Immature natural killer cell (primary cell): ENCODE data around the gene WWOX. TPM values are rescaled to one million over a fixed set of nuclear protein-coding genes. Genes with fewer than 3 reads are reported as not detected.
A peak's percentile ranks its signal among the peaks of the same experiment; 100 is the strongest.

ENCODE experiments used
- DNase-seq, 3 donors: peaks; one replicate each; pipeline ENCODE4 v3.0.0; 2022; ENCODE audit warnings: mixed read lengths in 1 of 3
- H3K27ac Mint-ChIP-seq, 6 donors: one replicate each; pipeline ENCODE4 v1.8.0; 2020; ENCODE audit warnings: mixed read lengths in 6 of 6, mild to moderate bottlenecking in 5 of 6, inconsistent platforms in 4 of 6, moderate library complexity in 3 of 6
- H3K27me3 Mint-ChIP-seq, 3 donors: one replicate each; pipeline ENCODE4 v1.8.0; 2020 to 2021; ENCODE audit warnings: low read depth in 3 of 3, mild to moderate bottlenecking in 3 of 3, mixed read lengths in 3 of 3, moderate library complexity in 3 of 3, inconsistent platforms in 1 of 3
- H3K36me3 Mint-ChIP-seq, 3 donors: one replicate each; pipeline ENCODE4 v1.8.0; 2020; ENCODE audit warnings: mixed read lengths in 3 of 3, inconsistent platforms in 2 of 3, mild to moderate bottlenecking in 2 of 3
- H3K4me1 Mint-ChIP-seq, 2 donors: one replicate each; pipeline ENCODE4 v1.8.0; 2020; ENCODE audit warnings: inconsistent platforms in 2 of 2, mild to moderate bottlenecking in 2 of 2, mixed read lengths in 2 of 2, moderate library complexity in 1 of 2
- H3K4me3 Mint-ChIP-seq, 5 donors: one replicate each; pipeline ENCODE4 v1.8.0; 2020; ENCODE audit warnings: mild to moderate bottlenecking in 5 of 5, mixed read lengths in 5 of 5, inconsistent platforms in 3 of 5, moderate library complexity in 3 of 5
- H3K9me3 Mint-ChIP-seq, 6 donors: one replicate each; pipeline ENCODE4 v1.8.0; 2020; ENCODE audit warnings: mild to moderate bottlenecking in 6 of 6, mixed read lengths in 6 of 6, inconsistent platforms in 4 of 6, moderate library complexity in 3 of 6
- polyA plus RNA-seq, 3 donors: library from polyadenylated mRNA; unstranded; fragments of 300-500 nt; fragmentation: Illumina TruSeq; gene quantifications; one replicate each; pipeline ENCODE4 v1.2.3, GENCODE V29; 2021

Gene WWOX
- polyA plus RNA-seq, 3 donors from 2014 or later: 9.0 to 13.9 (median 12.3) TPM

DNA sequence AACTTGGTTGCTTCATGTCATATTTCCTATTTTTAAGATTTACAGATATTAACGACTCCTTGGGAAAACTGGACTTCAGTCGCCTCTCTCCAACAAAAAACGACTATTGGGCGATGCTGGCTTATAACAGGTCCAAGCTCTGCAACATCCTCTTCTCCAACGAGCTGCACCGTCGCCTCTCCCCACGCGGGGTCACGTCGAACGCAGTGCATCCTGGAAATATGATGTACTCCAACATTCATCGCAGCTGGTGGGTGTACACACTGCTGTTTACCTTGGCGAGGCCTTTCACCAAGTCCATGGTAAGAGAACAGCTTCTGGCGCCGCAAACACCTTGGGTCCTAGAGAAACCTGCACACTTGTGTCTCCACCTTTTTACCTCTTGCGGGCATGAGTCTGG lies 333.0 kb downstream of the WWOX start:
- Mint-ChIP-seq H3K36me3 (peaks cover 13 to 45% (median 34%) of the 10 kb centered on the region in 3 donors), H3K27me3 (peaks cover 0 to 2% (median 0%) of the 10 kb centered on the region in 3 donors), H3K9me3 (peaks cover 0 to 2% (median 0%) of the 10 kb centered on the region in 6 donors), H3K4me1 (peaks cover 9 to 27% of the 10 kb centered on the region in 2 donors), H3K27ac (no peak overlapping the region), H3K4me3 (no peak overlapping the region)
- DNase-seq: no peak

DNA sequence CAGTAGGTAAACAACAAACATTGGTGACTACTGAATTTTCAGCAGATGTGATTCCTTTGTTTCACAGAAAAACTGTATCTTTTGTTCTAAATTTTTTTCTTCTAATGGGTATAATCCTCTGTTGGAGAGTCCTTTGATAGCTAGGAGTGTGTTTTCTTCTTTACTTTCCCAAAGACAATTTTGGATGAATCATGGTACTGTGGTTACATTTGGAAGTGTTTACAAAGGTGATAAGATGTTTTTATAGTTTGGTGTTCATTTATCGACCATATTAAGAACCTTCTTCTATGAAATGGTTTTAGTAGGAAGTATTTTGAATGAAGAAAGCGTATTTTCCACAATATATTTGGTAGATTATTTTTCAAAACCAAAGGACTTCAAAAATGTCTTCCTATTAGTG lies 333.7 kb downstream of the WWOX start:
- H3K27me3 Mint-ChIP-seq: peaks cover 0 to 2% (median 0%) of the 10 kb centered on the region in 3 donors
- peaks cover 0 to 2% (median 0%) of the 10 kb centered on the region in 6 donors for H3K9me3 Mint-ChIP-seq
- H3K4me1 Mint-ChIP-seq: peaks cover 6 to 23% of the 10 kb centered on the region in 2 donors
- no peak overlapping the region for H3K4me3 Mint-ChIP-seq
- DNase-seq: no peak
- peaks cover 13 to 45% (median 34%) of the 10 kb centered on the region in 3 donors for H3K36me3 Mint-ChIP-seq
- H3K27ac Mint-ChIP-seq: no peak overlapping the region

DNA sequence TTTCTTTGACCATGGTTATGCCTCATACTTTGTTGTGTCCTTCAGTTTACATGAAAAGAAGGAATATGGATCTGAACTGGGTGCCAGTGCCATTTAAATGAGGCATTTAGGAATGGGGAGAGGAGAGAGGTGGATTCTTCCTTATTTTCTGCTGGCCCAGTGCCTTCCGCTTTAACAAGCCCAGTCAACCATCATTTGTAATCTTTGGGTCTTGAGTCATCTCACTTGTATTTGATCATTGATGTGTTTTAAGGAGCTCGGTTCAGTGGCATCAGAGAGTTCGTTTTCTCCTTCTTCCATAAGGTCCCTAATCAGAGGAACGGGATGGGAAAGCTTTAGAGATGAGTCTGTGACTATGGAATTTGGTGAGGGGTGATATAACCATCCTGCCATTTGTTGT lies 334.9 kb downstream of the WWOX start:
- Mint-ChIP-seq H3K36me3 (peaks cover 13 to 36% (median 31%) of the 10 kb centered on the region in 3 donors), H3K9me3 (peaks cover 0 to 2% (median 0%) of the 10 kb centered on the region in 6 donors), H3K4me1 (peaks cover 0 to 10% of the 10 kb centered on the region in 2 donors), H3K27me3 (peaks cover 0 to 2% (median 0%) of the 10 kb centered on the region in 3 donors), H3K4me3 (no peak overlapping the region), H3K27ac (no peak overlapping the region)
- no peak for DNase-seq

DNA sequence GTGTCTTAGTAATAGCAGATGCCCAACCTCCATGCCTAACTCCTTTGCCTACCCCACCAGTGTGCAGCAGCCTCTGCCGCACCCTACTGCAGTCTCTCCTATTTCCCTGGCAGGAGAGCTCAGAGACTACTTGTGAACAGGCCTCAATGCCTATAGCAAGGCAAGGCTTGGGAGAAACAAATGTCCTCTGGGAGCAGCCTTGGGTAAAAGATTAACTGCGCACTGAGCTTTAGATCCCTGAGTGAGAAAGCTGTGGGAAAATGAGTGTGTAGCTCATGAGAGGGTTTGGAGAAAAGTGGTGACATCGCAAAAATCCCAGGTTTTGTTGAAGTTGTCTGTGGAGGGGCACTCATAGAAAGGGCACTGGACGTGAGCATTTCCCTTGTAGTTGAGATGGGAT lies 335.8 kb downstream of the WWOX start:
- peaks cover 0 to 1% of the 10 kb centered on the region in 2 donors for H3K4me1 Mint-ChIP-seq
- H3K4me3 Mint-ChIP-seq: no peak overlapping the region
- H3K27ac Mint-ChIP-seq: no peak overlapping the region
- H3K27me3 Mint-ChIP-seq: no peaks in the 10 kb centered on the region
- peaks cover 5 to 27% (median 23%) of the 10 kb centered on the region in 3 donors for H3K36me3 Mint-ChIP-seq
- no peak for DNase-seq
- H3K9me3 Mint-ChIP-seq: peaks cover 0 to 2% (median 0%) of the 10 kb centered on the region in 6 donors

DNA sequence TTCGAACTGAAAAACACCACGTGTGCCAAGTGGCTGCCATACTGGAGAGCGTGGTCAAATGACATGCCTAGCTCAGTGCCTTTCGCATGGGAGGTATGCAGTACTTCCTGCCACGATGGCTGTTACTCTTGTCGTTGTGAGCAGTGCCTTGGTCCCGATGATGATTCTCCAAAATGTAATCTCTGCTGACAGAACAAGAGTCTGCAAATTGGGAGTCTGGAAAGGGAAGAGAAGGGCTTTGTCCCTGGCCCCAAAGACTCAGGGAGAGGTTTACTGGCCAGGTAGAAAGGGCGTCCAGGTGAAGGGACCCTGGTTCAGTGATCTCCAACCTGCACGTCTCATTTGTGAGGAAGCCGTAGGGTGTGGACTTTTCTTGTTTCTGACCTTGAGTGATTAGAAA lies 336.6 kb downstream of the WWOX start:
- DNase-seq: no peak
- peaks cover 0 to 2% (median 0%) of the 10 kb centered on the region in 6 donors for H3K9me3 Mint-ChIP-seq
- no peak overlapping the region for H3K27ac Mint-ChIP-seq
- peaks cover 0 to 2% (median 0%) of the 10 kb centered on the region in 3 donors for H3K27me3 Mint-ChIP-seq
- peaks cover 4 to 21% (median 17%) of the 10 kb centered on the region in 3 donors for H3K36me3 Mint-ChIP-seq
- no peaks in the 10 kb centered on the region for H3K4me1 Mint-ChIP-seq
- H3K4me3 Mint-ChIP-seq: no peak overlapping the region

DNA sequence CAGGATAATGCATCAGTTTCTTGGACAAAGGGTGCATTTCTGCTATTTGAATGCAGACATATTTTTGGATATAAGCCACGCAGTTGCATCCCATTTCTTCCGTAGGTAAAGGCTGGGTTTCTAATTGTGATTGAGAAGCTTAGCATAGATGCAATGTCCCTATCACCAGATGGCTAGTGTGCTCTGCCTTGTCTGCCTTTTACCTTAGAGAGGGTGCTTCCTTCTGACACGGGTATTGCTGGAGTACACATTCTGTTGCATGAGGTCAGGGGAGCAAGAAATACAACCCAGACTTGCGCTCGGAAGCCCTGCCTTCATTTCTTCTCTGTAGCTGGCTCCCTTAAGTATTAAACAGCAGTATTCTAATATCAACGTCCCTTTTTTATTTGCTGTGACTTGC lies 337.4 kb downstream of the WWOX start:
- Mint-ChIP-seq H3K27me3 (peaks cover 0 to 2% (median 0%) of the 10 kb centered on the region in 3 donors), H3K4me1 (no peaks in the 10 kb centered on the region), H3K9me3 (peaks cover 0 to 2% (median 0%) of the 10 kb centered on the region in 6 donors), H3K27ac (no peak overlapping the region), H3K4me3 (no peak overlapping the region), H3K36me3 (peaks cover 4 to 17% (median 17%) of the 10 kb centered on the region in 3 donors)
- no peak for DNase-seq

DNA sequence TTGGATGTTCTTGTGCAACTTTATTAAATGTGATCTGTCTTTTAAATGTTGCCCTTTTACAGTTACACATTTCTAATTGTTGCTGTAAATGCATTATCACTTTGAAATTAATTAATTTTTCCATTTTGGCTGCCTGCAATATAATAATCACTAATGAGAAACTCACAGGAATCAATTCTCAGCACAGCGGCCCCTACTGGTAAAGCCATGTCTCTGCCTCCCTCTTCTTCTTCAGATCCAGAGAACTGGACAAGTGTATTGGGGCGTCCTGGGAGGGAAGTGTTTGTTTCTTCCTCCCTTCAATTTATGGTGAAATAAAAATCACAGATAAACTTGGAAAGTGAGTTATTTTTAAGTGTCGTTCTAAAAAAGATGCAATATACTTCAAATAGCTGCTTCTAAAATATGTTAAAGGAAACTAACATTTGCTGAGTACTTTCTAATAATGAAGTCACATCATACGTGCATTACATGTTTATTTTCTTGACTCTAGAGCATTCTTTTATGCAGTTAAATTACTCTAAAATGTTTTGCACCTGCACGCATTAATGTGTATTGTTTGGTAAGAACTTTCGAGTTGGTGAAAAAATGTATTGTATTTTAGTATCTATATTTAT lies 338.0 kb downstream of the WWOX start:
- Mint-ChIP-seq H3K4me3 (no peak overlapping the region), H3K27ac (no peak overlapping the region), H3K36me3 (peaks cover 4 to 19% (median 16%) of the 10 kb centered on the region in 3 donors), H3K9me3 (no peaks in the 10 kb centered on the region), H3K4me1 (no peaks in the 10 kb centered on the region), H3K27me3 (peaks cover 0 to 2% (median 0%) of the 10 kb centered on the region in 3 donors)
- DNase-seq: peak; percentile 9 to 26 (median 12)

DNA sequence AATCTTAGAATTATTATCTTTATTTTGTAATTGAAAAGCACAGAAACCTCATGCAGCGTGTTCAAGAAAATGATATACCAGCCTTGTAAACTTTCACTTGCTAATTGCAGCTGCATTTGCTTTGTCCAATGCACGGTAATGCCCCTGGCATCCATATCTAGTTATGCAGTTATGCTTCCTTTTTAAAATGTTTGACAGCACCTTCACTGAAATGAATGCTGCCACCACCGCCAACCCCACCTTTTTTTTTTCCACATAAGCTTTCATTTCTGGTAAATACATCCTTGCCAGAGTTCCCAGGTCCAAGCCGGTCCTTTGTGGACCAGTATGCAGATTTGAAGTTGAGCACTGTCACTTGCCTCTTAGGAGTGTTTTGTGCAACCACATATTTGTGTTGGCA lies 338.8 kb downstream of the WWOX start:
- no peaks in the 10 kb centered on the region for H3K4me1 Mint-ChIP-seq
- H3K4me3 Mint-ChIP-seq: no peak overlapping the region
- no peaks in the 10 kb centered on the region for H3K9me3 Mint-ChIP-seq
- H3K27me3 Mint-ChIP-seq: peaks cover 0 to 2% (median 0%) of the 10 kb centered on the region in 3 donors
- H3K27ac Mint-ChIP-seq: no peak overlapping the region
- H3K36me3 Mint-ChIP-seq: peaks cover 4 to 13% (median 9%) of the 10 kb centered on the region in 3 donors
- DNase-seq: no peak

DNA sequence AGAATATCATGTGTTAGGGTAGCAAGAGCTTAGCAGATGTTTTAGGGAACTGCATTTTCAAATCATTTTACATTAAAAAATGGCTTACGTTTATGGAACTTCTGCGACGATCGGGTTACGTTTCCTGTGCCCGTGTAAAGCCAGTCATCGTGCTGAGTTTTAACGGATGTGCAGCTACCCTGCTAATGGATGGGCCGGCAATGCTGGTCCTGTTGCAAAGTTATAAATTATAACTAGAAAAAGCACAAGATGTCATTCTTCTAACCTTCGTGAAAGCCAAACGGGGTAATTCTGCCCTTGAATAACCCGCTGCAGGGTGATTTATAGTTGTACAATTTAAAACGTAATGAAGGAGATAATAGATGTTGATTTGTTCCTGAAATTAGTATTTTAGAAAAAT lies 339.2 kb downstream of the WWOX start:
- Mint-ChIP-seq H3K27me3 (peaks cover 0 to 2% (median 0%) of the 10 kb centered on the region in 3 donors), H3K27ac (no peak overlapping the region), H3K36me3 (peaks cover 4 to 10% (median 5%) of the 10 kb centered on the region in 3 donors), H3K9me3 (no peaks in the 10 kb centered on the region), H3K4me3 (no peak overlapping the region), H3K4me1 (no peaks in the 10 kb centered on the region)
- DNase-seq: no peak

DNA sequence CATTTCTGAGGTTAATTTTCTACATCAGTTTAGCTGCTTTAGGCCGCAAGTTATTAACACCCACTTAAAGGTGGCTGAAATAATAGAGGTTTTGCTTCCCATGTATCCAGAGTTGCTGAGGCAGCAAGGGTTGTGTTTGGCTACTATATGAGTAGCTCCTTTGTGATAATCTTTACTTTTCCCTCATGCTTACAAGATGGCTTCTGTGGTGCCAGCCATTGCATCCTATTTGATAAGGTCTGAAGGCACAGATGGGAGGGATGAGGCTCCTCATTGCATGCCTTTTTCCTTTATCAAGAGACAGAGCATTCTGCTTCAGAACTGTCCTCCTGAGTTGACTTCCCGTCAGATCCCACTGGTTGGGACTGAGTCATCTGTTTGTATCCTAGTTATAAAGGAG lies 340.2 kb downstream of the WWOX start:
- Mint-ChIP-seq H3K27ac (no peak overlapping the region), H3K4me1 (no peaks in the 10 kb centered on the region), H3K9me3 (no peaks in the 10 kb centered on the region), H3K4me3 (no peak overlapping the region), H3K27me3 (peaks cover 0 to 2% (median 0%) of the 10 kb centered on the region in 3 donors), H3K36me3 (peaks cover 0 to 4% (median under 1%) of the 10 kb centered on the region in 3 donors)
- no peak for DNase-seq

DNA sequence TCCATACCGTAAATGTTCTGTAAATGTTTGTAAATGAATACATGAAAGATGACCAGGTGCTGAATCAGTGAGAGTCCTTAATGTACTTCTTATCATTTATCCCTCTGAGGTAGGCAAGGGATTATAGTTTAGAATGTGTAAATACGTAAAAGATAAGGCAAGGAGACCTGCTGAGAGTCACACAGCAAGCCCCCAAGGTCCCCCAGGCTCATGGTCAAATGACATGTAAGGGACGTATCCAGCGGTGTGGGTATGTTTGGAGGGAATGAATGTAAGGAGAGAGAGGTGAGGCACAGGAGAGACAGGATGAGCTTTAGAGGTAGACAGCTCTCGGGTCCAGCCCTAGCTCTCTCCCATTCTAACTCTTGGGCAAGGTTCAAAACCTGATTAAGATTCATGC lies 341.8 kb downstream of the WWOX start:
- DNase-seq: no peak
- Mint-ChIP-seq H3K27ac (no peak overlapping the region), H3K4me3 (no peak overlapping the region), H3K9me3 (no peaks in the 10 kb centered on the region), H3K4me1 (no peaks in the 10 kb centered on the region), H3K27me3 (peaks cover 0 to 2% (median 0%) of the 10 kb centered on the region in 3 donors), H3K36me3 (peaks cover 0 to 4% (median 0%) of the 10 kb centered on the region in 3 donors)

DNA sequence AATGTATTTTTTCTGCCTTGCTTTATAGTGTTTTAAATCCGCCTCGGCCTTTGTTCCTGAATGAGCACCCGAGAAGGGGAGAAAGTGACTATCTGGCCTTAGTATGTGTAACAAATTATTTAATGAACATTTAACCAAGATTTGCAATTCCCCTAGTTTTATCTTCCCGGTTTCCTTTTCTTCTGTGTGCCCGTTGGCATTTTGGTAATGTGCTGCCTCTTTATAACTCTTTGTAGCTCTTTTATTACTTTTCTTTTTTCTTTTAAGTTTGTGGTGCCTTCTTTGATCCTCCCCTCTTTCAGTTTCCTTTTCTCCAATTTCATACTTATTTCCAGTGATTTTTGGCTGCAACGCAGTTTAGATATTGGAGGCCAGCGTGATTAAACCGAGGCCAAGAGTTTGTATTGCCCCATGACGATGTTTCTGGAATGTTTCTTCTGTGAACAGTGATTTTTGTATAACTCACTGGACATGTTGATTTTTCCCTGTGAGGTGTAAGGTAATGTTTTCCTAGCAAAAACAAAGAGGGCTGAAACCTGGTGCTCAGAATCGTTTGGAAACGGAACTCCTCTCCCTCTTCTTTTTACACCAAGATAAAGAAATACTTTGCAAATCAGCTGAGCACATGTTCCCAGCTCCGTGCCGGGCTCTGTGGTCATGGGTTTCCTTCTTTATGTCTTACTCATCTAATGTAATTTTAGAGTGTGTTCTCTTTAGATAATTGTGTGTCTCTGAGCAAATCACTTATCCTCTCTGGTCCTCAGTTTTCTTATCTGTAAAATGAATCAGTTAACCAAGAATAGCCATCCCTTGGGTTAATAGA lies 344.3 kb downstream of the WWOX start:
- Mint-ChIP-seq H3K4me1 (no peaks in the 10 kb centered on the region), H3K36me3 (peaks cover 0 to 4% (median 0%) of the 10 kb centered on the region in 3 donors)
- DNase-seq: no peak

DNA sequence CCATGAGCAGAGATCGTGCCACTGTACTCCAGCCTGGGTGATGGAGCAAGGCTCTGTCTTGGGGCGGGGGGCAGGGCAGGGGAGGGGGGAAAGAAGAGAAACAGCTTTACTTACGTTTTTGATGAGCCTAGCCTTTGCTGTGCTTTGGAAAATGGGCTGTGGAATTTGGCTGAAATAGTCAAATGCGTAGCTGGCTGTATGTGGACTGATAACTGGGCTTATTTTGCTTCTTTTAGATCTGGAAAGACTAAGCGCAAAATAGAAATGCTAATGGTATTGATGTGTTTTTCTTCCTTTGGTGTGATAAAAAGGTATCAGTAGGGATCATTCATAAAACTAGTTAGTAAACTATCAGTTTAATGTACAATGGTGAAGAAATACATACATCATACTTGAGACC lies 346.4 kb downstream of the WWOX start:
- no peaks in the 10 kb centered on the region for H3K9me3 Mint-ChIP-seq

More for the DNA sequence above, 344.3 kb downstream of the WWOX start:
- Mint-ChIP-seq H3K27ac (no peak overlapping the region), H3K27me3 (peaks cover 0 to 2% (median 1%) of the 10 kb centered on the region in 3 donors), H3K9me3 (no peaks in the 10 kb centered on the region), H3K4me3 (no peak overlapping the region)

DNA sequence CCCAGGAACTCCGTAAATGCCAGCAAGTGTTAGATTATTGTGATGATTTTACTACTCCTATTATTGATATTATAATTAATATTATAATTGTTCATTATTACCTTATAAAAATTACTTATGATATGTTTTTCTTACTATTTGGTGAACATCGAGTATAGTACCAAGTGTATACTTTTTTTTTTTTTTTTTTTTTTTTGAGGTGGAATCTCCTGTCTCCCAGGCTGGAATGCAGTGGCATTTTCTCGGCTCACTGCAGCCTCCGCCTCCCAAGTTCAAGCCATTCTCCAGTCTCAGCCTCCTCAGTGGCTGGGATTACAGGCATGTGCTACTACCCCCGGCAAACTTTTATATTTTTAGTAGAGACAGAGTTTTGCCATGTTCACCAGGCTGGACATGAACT lies 347.0 kb downstream of the WWOX start:
- Mint-ChIP-seq H3K27me3 (peaks cover 0 to 1% (median 0%) of the 10 kb centered on the region in 3 donors), H3K4me1 (no peaks in the 10 kb centered on the region), H3K9me3 (no peaks in the 10 kb centered on the region), H3K27ac (no peak overlapping the region), H3K36me3 (peaks cover 0 to 4% (median 0%) of the 10 kb centered on the region in 3 donors), H3K4me3 (no peak overlapping the region)
- no peak for DNase-seq

More for the DNA sequence above, 346.4 kb downstream of the WWOX start:
- H3K27ac Mint-ChIP-seq: no peak overlapping the region
- no peak overlapping the region for H3K4me3 Mint-ChIP-seq
- peaks cover 0 to 1% (median 0%) of the 10 kb centered on the region in 3 donors for H3K27me3 Mint-ChIP-seq
- no peak for DNase-seq
- H3K36me3 Mint-ChIP-seq: peaks cover 0 to 4% (median 0%) of the 10 kb centered on the region in 3 donors
- no peaks in the 10 kb centered on the region for H3K4me1 Mint-ChIP-seq
